GM19452 (cell line): ENCODE data around the gene TNIP2.

Experiments
- ATAC-seq: cut with Tn5 transposase; IDR thresholded peaks from one replicate; pipeline ENCODE4 v1.9.1; 2021; ENCODE audit not compliant: unreplicated experiment

Gene TNIP2

DNA sequence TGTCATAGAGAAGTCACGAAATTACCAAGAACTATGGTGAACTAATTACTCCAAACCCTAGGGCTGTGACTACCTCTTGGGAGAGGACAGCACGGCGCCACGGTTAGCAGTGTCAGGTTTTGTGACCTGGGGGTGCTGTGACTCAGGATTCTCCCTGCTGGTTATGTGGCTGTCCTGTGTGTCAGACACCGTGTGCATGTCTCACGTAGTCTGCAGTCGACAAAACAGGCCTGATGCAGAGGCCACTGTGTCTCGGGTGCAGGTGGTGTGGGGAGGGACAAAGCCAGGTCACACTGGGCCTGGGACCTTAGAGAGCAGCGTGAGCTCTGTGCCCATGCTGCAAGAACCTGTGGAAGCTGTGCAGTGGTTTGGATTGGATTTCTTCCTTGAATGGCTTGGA is 34.1 kb downstream of the TNIP2 start:
- ATAC-seq = no peak

- ATAC-seq = no peak
Measured at GRCh38 chr4:2721586-2721985, 34.5 kb downstream of the TNIP2 start.

- ATAC-seq = no peak
Measured at GRCh38 chr4:2716236-2716635, 39.9 kb downstream of the TNIP2 start.

DNA sequence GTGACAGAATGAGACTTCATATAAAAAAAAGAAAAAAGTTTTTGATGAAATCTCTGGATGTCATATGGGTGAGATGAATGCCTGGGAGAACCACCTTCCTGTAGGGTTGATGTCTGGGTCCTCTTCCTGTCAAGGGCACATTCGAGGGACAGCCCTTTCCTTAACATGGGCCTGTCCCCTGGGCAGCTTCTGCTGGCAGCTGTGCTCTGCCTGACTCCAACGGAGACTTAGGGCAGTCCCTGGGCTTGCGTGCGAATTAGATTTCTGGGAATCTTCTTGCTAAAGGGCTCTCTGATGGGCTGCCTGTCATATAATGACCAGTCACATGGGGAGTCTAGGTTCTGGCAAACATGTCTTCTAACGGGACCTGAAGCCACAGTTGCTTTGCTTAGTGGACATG is 40.7 kb downstream of the TNIP2 start:
- no peak for ATAC-seq

DNA sequence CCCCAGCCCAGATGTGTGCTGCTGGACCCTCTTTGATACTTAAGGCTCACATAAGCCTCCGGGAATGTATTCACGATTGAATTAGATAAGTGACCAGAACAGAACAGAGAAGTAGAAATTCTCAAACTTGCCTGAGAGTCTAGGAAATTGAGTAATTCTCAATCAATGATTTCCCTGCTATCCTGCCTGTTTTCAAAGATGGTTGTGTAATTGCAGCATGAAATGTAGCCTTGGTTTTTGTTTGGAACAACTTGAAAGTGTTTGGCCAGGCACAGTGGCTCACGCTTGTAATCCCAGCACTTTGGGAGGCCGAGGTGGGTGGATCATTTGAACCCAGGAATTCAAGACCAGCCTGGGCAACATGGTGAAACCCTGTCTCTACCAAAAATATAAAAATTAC is 41.2 kb downstream of the TNIP2 start:
- no peak for ATAC-seq

- ATAC-seq = no peak
Measured at GRCh38 chr4:2714061-2714770, 41.9 kb downstream of the TNIP2 start.

- no peak for ATAC-seq
Measured at GRCh38 chr4:2713337-2713736, 42.8 kb downstream of the TNIP2 start.

DNA sequence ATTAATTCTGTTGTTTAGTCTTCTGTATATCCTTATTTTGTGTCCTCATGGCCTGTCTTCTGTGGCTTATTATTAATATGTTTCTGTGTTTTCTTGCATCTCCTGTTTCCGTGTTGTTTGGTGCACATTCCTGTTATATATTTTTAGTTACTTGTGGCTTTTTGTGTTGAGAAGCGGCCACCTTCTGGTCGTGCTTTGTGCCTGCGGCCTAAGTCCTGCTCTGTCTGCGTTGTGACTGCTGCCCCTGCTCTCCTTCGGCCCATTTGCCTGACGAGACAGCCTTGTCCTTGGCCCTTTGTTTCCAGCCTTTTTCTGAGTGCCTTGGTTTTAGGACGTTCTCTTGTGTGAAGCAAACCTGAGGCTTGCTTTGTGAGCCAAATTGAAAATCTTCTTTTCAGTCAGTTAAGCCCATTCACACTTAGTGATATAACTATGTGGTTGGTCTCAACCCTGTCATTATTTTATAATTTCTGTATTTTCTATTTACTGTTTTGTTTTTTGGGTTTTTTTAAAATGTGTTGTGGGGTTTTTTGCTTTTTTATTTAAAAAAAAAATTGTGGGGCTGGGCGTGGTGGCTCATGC is 43.8 kb downstream of the TNIP2 start:
- ATAC-seq = no peak

DNA sequence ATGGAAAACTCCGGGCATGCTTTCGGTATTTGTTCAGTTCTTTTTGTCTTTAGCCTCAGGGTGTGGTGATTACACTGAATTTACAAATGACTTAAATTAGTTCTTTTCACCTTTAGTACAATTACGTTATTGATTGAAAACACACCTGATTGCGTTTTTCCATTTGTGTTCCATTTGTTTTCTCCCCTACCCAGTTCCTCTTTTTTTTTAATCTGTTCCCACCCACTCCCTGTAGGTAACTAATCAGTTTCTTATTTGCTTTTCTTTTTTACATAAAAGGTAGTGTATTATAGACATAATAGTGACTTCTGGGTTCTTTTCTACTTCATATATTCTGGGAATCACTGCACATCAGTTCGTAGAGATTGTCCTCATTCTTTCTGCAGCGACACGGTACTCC is 53.4 kb downstream of the TNIP2 start:
- ATAC-seq = no peak

- no peak for ATAC-seq
Measured at GRCh38 chr4:2702361-2702760, 53.8 kb downstream of the TNIP2 start.

DNA sequence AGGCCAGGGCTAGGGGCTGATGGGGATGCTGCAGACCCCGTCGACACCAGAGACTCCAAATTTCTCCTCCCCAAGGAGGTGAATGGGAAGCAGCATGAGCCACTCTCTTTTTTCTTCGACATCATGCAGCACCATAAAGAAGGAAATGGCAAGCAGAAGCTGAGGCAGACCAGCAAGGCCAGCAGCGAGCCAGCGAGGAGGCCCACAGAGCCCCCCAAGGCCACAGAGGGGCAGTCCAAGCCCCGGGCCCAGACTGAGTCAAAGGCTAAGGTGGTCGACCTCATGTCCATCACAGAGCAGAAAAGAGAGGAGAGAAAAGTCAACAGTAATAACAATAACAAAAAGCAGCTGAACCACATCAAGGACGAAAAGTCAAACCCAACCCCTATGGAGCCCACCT is 56.1 kb downstream of the TNIP2 start:
- ATAC-seq = no peak

DNA sequence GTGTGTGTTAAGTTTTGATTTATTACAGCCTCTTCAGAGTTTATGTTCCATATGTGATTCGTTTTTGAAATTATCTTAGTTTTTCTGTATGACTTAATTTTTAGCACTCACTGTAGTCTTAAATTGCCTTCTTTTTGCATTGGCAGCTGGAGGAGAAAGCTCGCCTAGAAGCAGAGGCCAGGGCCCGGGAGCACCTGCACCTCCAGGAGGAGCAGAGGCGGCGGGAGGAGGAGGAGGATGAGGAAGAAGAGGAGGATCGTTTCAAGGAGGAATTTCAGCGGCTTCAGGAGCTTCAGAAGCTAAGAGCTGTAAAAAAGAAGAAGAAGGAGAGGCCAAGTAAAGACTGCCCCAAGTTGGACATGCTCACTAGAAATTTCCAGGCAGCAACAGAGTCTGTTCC is 56.6 kb downstream of the TNIP2 start:
- no peak for ATAC-seq

DNA sequence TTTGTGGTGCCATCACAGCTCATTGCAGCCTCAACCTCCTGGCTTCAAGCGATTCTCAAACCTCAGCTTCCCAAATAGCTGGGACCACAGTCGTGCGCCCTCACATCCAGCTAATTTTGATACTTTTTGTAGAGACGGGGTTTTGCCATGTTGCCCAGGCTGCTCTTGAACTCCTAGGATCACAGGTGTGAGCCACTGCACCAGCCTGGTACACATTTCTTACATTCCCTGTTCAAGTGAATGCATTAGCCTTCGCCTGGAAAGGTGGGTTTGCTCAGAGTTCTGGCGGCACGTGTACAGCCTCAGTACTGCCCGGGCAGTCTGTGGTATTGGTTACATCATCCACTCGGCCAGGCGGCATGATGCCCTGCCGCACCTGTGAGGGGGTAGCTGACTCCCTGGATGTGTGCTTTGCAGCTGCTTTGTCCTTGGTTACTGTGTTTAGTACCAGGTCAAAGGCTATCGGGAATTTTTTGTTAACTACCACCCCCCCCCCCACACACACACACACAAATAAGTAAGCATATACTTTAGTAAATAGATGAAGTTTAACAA is 57.1 kb downstream of the TNIP2 start:
- ATAC-seq = no peak

DNA sequence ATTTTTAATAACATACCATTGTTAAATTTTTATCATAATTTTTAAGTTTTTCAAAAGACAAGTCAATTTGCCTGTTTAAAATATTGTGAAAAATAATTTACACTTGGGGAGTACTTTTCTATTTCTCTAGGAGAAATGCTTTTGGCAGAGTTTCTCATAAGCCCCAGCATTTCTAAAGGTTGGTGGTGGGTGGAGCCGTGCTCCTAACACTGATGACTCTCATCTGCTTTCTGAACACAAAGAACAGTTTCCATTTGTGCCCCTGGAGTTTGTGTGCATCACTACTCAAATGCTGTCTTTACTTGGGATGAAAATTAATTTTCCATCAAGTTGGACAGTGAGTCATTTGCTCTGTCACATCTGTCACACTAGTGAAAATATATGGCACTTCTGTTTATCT is 57.6 kb downstream of the TNIP2 start:
- no peak for ATAC-seq

DNA sequence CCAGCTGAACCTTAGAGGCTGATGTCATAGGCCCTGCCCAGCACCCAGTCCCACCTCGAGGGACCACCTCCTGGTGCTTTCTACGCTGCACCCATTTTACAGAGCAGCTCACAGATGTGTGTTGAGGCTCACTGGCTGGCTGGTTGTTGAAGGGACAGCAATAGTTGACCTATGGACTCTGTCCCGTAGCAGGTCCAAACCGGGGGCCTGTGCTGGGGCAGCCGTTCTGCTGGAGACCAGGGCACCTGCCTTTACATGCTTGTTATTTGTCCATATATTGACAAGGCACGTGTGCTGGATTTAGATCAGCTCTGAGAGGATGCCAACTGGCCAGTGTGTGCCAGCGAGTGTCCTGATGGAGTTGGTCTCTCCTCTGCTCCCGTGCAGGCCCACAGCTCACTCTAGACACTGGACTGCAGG is 58.1 kb downstream of the TNIP2 start:
- no peak for ATAC-seq

DNA sequence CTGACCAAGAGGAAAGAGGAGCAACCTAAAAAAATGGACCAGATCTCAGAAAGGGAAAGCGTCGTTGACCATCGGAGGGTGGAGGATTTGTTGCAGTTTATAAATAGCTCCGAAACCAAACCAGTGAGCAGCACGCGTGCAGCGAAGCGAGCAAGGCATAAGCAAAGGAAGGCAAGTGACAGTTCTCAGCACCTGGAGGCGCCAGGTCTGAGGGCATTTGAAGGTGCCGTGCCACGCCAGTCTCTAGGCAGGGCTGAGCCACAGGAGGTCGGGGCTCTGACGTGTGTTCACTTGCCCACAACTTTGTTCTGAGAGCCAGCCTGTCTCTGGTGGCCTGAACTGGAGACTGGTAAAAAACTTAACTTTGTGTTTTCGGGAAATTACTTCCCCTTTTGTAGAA is 59.7 kb downstream of the TNIP2 start:
- peak; percentile 94 for ATAC-seq

DNA sequence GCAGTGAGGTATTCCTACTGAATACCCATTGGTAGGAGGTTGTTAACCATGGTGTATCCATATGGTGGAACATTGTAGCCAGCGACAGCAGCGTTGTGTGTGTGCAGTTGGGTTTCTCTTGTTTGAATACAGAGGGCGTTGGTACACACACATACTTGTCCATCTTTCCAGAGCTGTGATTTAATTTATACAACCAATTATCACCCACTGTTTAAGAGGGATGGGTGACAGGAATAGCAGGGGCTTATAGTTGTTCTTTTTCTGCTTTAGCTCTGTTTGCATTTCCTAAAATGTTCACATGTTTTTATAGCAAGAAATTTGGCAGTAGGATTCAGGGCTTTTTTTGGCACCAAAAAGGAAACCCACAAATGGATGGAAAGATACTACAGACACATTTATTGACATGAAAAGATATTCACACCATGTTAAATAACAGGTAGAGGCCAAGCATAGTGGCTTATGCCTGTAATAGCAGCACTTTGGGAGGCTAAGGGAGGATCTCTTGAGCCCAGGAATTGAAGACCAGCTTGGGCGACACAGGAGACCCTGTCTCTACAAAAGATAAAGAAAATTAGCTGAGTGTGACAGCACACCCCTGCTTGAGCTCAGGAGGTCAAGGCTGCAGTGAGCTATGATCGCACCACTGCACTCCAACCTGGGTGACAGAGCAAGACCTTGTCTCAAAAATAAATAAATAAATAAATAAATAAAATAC is 60.6 kb downstream of the TNIP2 start:
- no peak for ATAC-seq

DNA sequence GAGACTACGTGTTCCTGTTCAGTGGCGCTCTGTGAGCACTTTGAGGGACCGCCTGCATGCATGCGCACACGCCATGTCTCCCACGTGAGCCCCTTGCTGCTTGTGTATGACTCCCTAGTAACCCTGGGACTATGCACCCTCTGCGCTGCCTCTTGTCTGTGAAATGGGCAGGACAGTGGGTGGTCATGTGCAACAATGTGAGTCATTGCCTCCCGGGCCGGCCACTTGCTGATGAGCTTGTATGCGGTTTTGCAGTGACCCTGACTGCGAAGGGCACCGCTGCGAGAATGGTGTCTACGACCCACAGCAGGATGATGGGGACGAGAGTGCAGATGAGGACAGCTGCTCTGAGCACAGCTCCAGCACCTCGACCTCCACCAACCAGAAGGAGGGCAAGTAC is 61.4 kb downstream of the TNIP2 start:
- no peak for ATAC-seq

GRCh38 chr4:2691952-2692435 is 64.1 kb downstream of the TNIP2 start:
- ATAC-seq = no peak
